Central memory CD8-positive, alpha-beta T cell (primary cell): ENCODE measurements around the gene LPCAT1.

Experiments
- ATAC-seq: fragments of 150-1000 bp; cut with Tn5 transposase; replicated peaks from 2 replicates; pipeline ENCODE4 v1.10.0; 2022; ENCODE audit warnings: mild to moderate bottlenecking, moderate FRiP score, moderate number of reproducible peaks; ENCODE audit not compliant: poor library complexity, severe bottlenecking; ENCODE audit errors: extremely low read depth
- DNase-seq, 2 donors: peaks; one replicate each; pipeline ENCODE4 v3.0.0; 2021; ENCODE audit warnings: low spot score in 2 of 2
- H3K27ac Mint-ChIP-seq: one replicate; pipeline ENCODE4 v1.8.0; 2022; ENCODE audit warnings: low read depth, mild to moderate bottlenecking, moderate library complexity, mixed read lengths
- H3K27me3 Mint-ChIP-seq: one replicate; pipeline ENCODE4 v1.8.0; 2022; ENCODE audit warnings: mixed read lengths
- H3K36me3 Mint-ChIP-seq: one replicate; pipeline ENCODE4 v1.8.0; 2022; ENCODE audit warnings: mild to moderate bottlenecking, moderate library complexity, mixed read lengths; ENCODE audit not compliant: insufficient read depth
- H3K4me1 Mint-ChIP-seq: one replicate; pipeline ENCODE4 v1.8.0; 2022; ENCODE audit warnings: mixed read lengths
- H3K4me3 Mint-ChIP-seq: one replicate; pipeline ENCODE4 v1.8.0; 2022; ENCODE audit warnings: mild to moderate bottlenecking, moderate library complexity, mixed read lengths
- H3K9me3 Mint-ChIP-seq: one replicate; pipeline ENCODE4 v1.8.0; 2022; ENCODE audit warnings: mixed read lengths

LPCAT1 gene

GRCh38 chr5:1418921-1419280 lies 104.9 kb downstream of the LPCAT1 start:
- H3K4me3 Mint-ChIP-seq, result no peak overlapping the region
- H3K36me3 Mint-ChIP-seq, result no peaks in the 10 kb centered on the region
- H3K27ac Mint-ChIP-seq, result no peak overlapping the region
- H3K9me3 Mint-ChIP-seq, result peaks cover 6% of the 10 kb centered on the region
- peaks cover under 1% of the 10 kb centered on the region for H3K27me3 Mint-ChIP-seq
- DNase-seq (no peak), ATAC-seq (no peak)
- no peaks in the 10 kb centered on the region for H3K4me1 Mint-ChIP-seq

GRCh38 chr5:1418238-1418920 lies 105.4 kb downstream of the LPCAT1 start:
- DNase-seq (no peak), ATAC-seq (no peak)
- Mint-ChIP-seq H3K4me1 (no peaks in the 10 kb centered on the region), H3K4me3 (no peak overlapping the region), H3K9me3 (peaks cover 6% of the 10 kb centered on the region), H3K27me3 (no peaks in the 10 kb centered on the region), H3K36me3 (no peaks in the 10 kb centered on the region), H3K27ac (no peak overlapping the region)

GRCh38 chr5:1417586-1418225 lies 106.1 kb downstream of the LPCAT1 start:
- H3K4me1 Mint-ChIP-seq, result no peaks in the 10 kb centered on the region
- H3K4me3 Mint-ChIP-seq, result no peak overlapping the region
- ATAC-seq, result no peak
- DNase-seq, result no peak
- no peaks in the 10 kb centered on the region for H3K27me3 Mint-ChIP-seq
- peaks cover 6% of the 10 kb centered on the region for H3K9me3 Mint-ChIP-seq
- H3K27ac Mint-ChIP-seq, result no peak overlapping the region
- H3K36me3 Mint-ChIP-seq, result no peaks in the 10 kb centered on the region

GRCh38 chr5:1416856-1417469 lies 106.8 kb downstream of the LPCAT1 start:
- Mint-ChIP-seq H3K9me3 (peaks cover 6% of the 10 kb centered on the region), H3K4me1 (no peaks in the 10 kb centered on the region), H3K27me3 (peaks cover 7% of the 10 kb centered on the region), H3K27ac (no peak overlapping the region), H3K36me3 (no peaks in the 10 kb centered on the region), H3K4me3 (no peak overlapping the region)
- DNase-seq (no peak), ATAC-seq (no peak)

GRCh38 chr5:1415626-1416360 lies 108.0 kb downstream of the LPCAT1 start:
- Mint-ChIP-seq H3K27ac (no peak overlapping the region), H3K4me3 (no peak overlapping the region), H3K4me1 (no peaks in the 10 kb centered on the region), H3K9me3 (peaks cover 6% of the 10 kb centered on the region), H3K27me3 (peaks cover 12% of the 10 kb centered on the region), H3K36me3 (no peaks in the 10 kb centered on the region)
- ATAC-seq (no peak), DNase-seq (no peak)

- Mint-ChIP-seq H3K4me1 (no peaks in the 10 kb centered on the region), H3K9me3 (peaks cover 6% of the 10 kb centered on the region), H3K4me3 (no peak overlapping the region), H3K36me3 (no peaks in the 10 kb centered on the region), H3K27me3 (peaks cover 12% of the 10 kb centered on the region), H3K27ac (no peak overlapping the region)
- DNase-seq (no peak), ATAC-seq (no peak)
Observed at GRCh38 chr5:1415059-1415425, 108.7 kb downstream of the LPCAT1 start.

- no peak for DNase-seq
- no peak overlapping the region for H3K27ac Mint-ChIP-seq
- ATAC-seq, result no peak
- H3K4me1 Mint-ChIP-seq, result peaks cover under 1% of the 10 kb centered on the region
- peaks cover 6% of the 10 kb centered on the region for H3K9me3 Mint-ChIP-seq
- no peak overlapping the region for H3K4me3 Mint-ChIP-seq
- peaks cover 16% of the 10 kb centered on the region for H3K27me3 Mint-ChIP-seq
- no peaks in the 10 kb centered on the region for H3K36me3 Mint-ChIP-seq
Observed at GRCh38 chr5:1414311-1415058, 109.3 kb downstream of the LPCAT1 start.

- ATAC-seq, result no peak
- Mint-ChIP-seq H3K4me3 (no peak overlapping the region), H3K9me3 (no peaks in the 10 kb centered on the region), H3K27me3 (peaks cover 23% of the 10 kb centered on the region), H3K27ac (no peak overlapping the region), H3K4me1 (peaks cover 8% of the 10 kb centered on the region), H3K36me3 (no peaks in the 10 kb centered on the region)
- no peak for DNase-seq
Observed at GRCh38 chr5:1413611-1414241, 110.0 kb downstream of the LPCAT1 start.

GRCh38 chr5:1413211-1413610 lies 110.5 kb downstream of the LPCAT1 start:
- Mint-ChIP-seq H3K9me3 (no peaks in the 10 kb centered on the region), H3K27me3 (peaks cover 23% of the 10 kb centered on the region), H3K4me3 (no peak overlapping the region), H3K4me1 (peaks cover 10% of the 10 kb centered on the region), H3K27ac (no peak overlapping the region), H3K36me3 (no peaks in the 10 kb centered on the region)
- no peak for ATAC-seq
- DNase-seq, result no peak

GRCh38 chr5:1412621-1413020 lies 111.1 kb downstream of the LPCAT1 start:
- H3K4me3 Mint-ChIP-seq, result no peak overlapping the region
- peaks cover 23% of the 10 kb centered on the region for H3K27me3 Mint-ChIP-seq
- DNase-seq (no peak), ATAC-seq (no peak)
- H3K27ac Mint-ChIP-seq, result no peak overlapping the region
- H3K4me1 Mint-ChIP-seq, result peaks cover 10% of the 10 kb centered on the region
- no peaks in the 10 kb centered on the region for H3K9me3 Mint-ChIP-seq
- H3K36me3 Mint-ChIP-seq, result no peaks in the 10 kb centered on the region

GRCh38 chr5:1412163-1412562 lies 111.6 kb downstream of the LPCAT1 start:
- Mint-ChIP-seq H3K27ac (no peak overlapping the region), H3K4me1 (peaks cover 10% of the 10 kb centered on the region), H3K36me3 (no peaks in the 10 kb centered on the region), H3K9me3 (no peaks in the 10 kb centered on the region), H3K4me3 (no peak overlapping the region), H3K27me3 (peaks cover 28% of the 10 kb centered on the region)
- DNase-seq (no peak), ATAC-seq (no peak)
